Measurements from ENCODE around the gene DOCK2.

Gene DOCK2

GRCh38 chr5:169703813-169704212, 66.7 kb downstream of the DOCK2 start:
- Histone ChIP-seq H3K9me3 (no peaks in the 10 kb centered on the region), H3K27ac (no peak overlapping the region), H3K27me3 (no peaks in the 10 kb centered on the region), H3K36me3 (no peaks in the 10 kb centered on the region), H3K4me1 (no peaks in the 10 kb centered on the region), H3K4me3 (no peak overlapping the region)
- DNase-seq = no peak
- intact Hi-C loops (cut with DNase I; ENCODE audit: low total_unique reads) = no loop called here
- TF ChIP-seq CTCF (IDR thresholded peaks at IDR 0.05) = no peak

DNA sequence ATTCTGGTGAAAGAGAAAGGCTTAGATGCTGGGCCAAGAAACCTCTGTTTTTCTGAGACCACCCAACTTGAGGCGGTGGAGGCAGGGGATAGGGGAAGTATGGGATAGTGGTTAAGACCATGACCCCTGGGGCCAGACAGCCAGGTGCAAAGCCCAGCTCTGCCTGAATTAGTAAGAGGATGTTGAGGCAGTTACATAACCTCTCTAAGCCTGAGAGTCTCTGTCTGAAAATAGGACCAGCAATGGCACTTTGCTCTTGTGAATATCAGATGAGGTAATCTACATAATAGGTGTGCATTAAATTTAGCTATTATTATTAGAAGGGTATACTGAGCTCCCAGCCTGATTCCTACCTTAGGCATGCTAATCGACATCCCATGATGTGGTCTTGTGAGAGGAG, 68.2 kb downstream of the DOCK2 start:
- no peaks in the 10 kb centered on the region for H3K27me3 ChIP-seq
- TF ChIP-seq CTCF (IDR thresholded peaks at IDR 0.05) = no peak
- no peak overlapping the region for H3K4me3 ChIP-seq
- intact Hi-C loops (cut with DNase I; ENCODE audit: low total_unique reads) = no loop called here
- DNase-seq = no peak
- no peak overlapping the region for H3K27ac ChIP-seq
- no peaks in the 10 kb centered on the region for H3K36me3 ChIP-seq
- H3K4me1 ChIP-seq = no peaks in the 10 kb centered on the region
- no peaks in the 10 kb centered on the region for H3K9me3 ChIP-seq

- Histone ChIP-seq H3K27me3 (no peaks in the 10 kb centered on the region), H3K4me3 (no peak overlapping the region), H3K36me3 (no peaks in the 10 kb centered on the region), H3K27ac (no peak overlapping the region), H3K4me1 (no peaks in the 10 kb centered on the region), H3K9me3 (no peaks in the 10 kb centered on the region)
- no peak for DNase-seq
- intact Hi-C loops (cut with DNase I; ENCODE audit: low total_unique reads) = no loop called here
- no peak for TF ChIP-seq CTCF (IDR thresholded peaks at IDR 0.05)
Measured at GRCh38 chr5:169706071-169706470, 69.0 kb downstream of the DOCK2 start.

- DNase-seq = no peak
- Histone ChIP-seq H3K27ac (no peak overlapping the region), H3K36me3 (no peaks in the 10 kb centered on the region), H3K4me1 (no peaks in the 10 kb centered on the region), H3K9me3 (no peaks in the 10 kb centered on the region), H3K4me3 (no peak overlapping the region), H3K27me3 (no peaks in the 10 kb centered on the region)
- TF ChIP-seq CTCF (IDR thresholded peaks at IDR 0.05) = no peak
- intact Hi-C loops (cut with DNase I; ENCODE audit: low total_unique reads) = no loop called here
Measured at GRCh38 chr5:169706758-169707450, 69.8 kb downstream of the DOCK2 start.

GRCh38 chr5:169707686-169708085, 70.6 kb downstream of the DOCK2 start:
- no peak for TF ChIP-seq CTCF (IDR thresholded peaks at IDR 0.05)
- no peaks in the 10 kb centered on the region for H3K27me3 ChIP-seq
- intact Hi-C loops (cut with DNase I; ENCODE audit: low total_unique reads) = no loop called here

DNA sequence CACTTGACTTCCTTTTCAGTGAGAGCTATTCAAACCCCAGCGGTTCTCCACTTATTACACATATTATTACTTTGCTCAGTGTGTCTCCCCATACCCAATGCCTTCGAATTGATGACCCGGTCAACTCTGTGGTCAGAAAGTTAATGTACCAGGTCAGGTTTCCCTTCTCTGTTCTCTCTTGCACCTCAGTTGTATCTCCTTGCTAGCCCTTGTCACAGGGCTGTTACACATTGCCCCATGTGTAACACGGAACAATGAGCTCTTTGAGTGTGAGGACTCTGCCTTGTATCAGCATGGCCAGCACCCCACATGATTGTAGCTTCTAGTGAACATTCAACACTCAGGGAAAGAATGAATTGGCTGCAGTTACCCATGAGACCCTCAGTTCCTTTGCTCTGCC, 73.6 kb downstream of the DOCK2 start:
- TF ChIP-seq CTCF (IDR thresholded peaks at IDR 0.05) = no peak
- Histone ChIP-seq H3K4me1 (no peaks in the 10 kb centered on the region), H3K36me3 (no peaks in the 10 kb centered on the region), H3K4me3 (no peak overlapping the region), H3K27ac (no peak overlapping the region), H3K27me3 (no peaks in the 10 kb centered on the region), H3K9me3 (no peaks in the 10 kb centered on the region)
- intact Hi-C loops (cut with DNase I; ENCODE audit: low total_unique reads) = no loop called here
- DNase-seq = no peak

More at GRCh38 chr5:169707686-169708085, 70.6 kb downstream of the DOCK2 start:
- no peak for DNase-seq
- H3K36me3 ChIP-seq = no peaks in the 10 kb centered on the region
- H3K4me3 ChIP-seq = no peak overlapping the region
- H3K9me3 ChIP-seq = no peaks in the 10 kb centered on the region
- H3K4me1 ChIP-seq = no peaks in the 10 kb centered on the region
- no peak overlapping the region for H3K27ac ChIP-seq

All from tibial artery (tissue), 4 donors.